ENCODE data around the gene SLC16A2.

SLC16A2 gene

DNA sequence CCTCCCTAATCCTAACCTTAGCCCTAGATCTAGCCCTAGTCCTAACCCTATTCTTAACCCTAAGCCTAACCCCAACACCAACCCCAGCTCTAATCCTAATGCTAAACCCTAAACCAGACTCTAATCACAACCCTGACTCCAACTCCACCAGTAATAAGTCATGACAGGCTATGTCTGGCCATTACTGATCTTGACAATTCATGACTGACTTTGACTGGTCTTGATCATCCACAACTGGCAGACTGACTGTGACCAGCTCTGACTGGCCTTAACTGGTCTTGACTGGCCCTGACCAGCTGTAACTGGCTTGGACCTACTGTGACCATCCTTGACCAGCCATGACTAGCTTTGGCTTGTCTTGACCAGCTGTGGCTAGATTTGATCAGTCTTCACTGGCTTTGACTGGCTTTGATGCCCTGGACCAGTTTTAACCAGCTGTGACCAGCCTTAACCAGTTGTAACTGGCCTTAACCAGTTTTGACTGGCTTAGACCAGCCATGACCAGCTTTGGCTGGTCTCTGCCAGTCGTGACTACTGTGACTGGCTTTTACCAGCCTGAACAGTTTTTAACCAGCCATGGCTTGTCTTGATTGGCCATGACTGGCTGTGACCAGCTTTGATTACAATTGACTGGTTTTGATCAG, 124.7 kb downstream of the SLC16A2 start:
- no peak for DNase-seq

GRCh38 chrX:74546984-74547383, 125.7 kb downstream of the SLC16A2 start:
- DNase-seq: no peak

DNA sequence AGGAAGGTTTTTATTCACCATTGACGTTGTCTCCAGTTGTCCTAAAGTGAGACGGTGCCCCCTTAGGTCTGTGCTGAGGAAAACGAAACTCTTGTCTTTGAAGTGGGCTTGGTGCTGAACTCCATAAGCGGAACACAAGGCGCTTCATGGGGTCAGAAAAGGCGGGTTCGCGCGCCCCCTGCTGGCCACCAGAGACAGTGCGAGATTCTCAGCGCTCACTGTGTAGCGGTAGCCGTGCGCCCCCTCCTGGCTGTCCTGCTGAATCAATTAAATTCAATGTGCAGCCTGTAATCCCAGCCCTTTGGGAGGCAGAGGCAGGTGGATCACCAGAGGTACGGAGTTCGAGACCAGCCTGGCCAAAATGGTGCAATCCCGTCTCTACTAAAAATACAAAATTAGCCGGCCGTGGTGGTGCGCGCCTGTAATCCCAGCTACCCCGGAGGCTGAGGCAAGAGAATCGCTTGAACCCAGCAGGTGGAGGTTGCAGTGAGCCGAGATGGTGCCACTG, 129.1 kb downstream of the SLC16A2 start:
- peak; percentile 84 for DNase-seq

DNA sequence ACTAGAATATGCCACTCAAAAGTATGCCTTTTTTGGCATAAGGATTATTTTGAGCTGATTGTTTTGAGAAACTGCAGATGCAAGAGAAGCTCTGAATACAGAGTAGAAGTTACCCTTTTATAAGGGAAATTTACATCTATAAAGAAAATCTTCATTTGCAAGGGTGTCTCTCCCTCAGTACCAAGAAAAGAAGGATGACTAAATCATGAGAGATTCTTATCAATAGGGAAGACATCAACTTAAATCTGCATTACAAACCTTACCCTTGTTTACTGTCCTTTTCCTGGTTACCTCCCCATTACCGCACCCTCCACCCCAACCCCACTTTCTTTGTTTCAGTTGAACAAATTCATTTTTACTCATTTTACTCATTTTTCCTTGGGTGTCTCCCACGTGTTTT, 130.6 kb downstream of the SLC16A2 start:
- DNase-seq: no peak

DNA sequence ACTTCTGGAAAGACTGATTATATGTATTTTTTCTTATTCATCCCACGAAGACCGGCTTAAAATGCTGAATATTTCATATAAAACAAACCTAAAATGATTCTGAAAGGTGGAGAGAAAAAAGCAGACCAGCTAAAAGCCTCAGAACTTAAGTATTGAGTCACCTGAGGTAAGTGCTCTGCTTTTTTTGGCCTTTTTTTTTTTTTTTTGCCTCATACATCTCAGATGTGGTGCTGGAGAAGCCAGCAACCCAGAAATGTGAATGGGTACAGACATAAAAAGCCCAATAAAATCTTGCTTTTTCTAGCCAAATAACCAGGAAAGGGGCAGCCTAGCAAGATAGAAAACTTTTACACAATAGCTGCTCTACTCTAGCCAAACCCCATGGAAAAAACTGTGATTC, 136.1 kb downstream of the SLC16A2 start:
- DNase-seq: no peak

GRCh38 chrX:74578137-74578536, 156.8 kb downstream of the SLC16A2 start:
- DNase-seq: no peak

DNA sequence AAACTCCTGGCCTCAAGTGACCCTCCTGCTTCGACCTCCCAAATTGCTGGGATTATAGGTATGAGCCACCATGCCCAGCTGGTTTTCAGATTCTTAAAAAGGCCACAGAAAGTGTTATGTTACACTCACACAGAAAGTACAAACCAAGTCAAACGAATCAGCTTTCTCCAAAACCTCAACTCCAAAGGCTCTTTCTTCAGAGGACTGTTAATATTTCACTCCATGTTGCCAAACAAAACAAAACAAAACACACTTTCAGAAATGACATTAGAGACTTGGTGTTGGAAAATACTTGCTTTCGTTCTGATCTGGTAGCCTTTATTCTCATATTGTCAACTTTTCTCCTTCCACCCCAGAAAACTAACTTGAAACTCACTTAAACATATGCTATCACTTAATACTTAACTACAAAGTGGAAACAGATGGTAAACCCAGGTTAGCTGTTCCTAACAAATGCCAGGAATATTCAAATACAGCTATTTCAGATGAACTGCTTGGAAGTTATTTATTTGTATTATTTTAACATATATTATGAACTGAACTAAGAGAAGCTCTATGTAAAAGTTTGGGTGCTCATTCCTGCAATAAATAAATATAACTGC, 158.4 kb downstream of the SLC16A2 start:
- DNase-seq: no peak
